Tibial nerve (tissue), 4 donors: ENCODE measurements around the gene FGF10. TPM values are rescaled to one million over a fixed set of nuclear protein-coding genes. Genes with fewer than 3 reads are reported as not detected.

Experiments used
- DNase-seq, 2 donors: peaks; one replicate each; pipeline ENCODE4 v3.0.0-alpha.2; 2019; ENCODE audit warnings: low spot score in 2 of 2
- H3K27ac ChIP-seq, 4 donors: fragments of 200-600 bp; sonication (generic) in 3 of 4; one replicate each; pipeline ENCODE4 v1.5.1; 2017 to 2019; ENCODE audit warnings: mild to moderate bottlenecking in 1 of 4
- H3K27me3 ChIP-seq, 2 donors: fragments of 200-600 bp; sonication (generic) in 1 of 2; one replicate each; pipeline versions ENCODE4 v1.5.1 to v1.6.0; 2017 to 2019
- H3K36me3 ChIP-seq, 3 donors: fragments of 200-600 bp; sonication (generic); one replicate each; pipeline ENCODE4 v1.5.1; 2018 to 2019
- H3K4me1 ChIP-seq, 4 donors: fragments of 200-600 bp; sonication (generic) in 3 of 4; one replicate each; pipeline ENCODE4 v1.5.1; 2017 to 2019
- H3K4me3 ChIP-seq, 4 donors: fragments of 200-600 bp; sonication (generic) in 3 of 4; one replicate each; pipeline ENCODE4 v1.5.1; 2017 to 2019; ENCODE audit warnings: mild to moderate bottlenecking in 1 of 4, moderate library complexity in 1 of 4
- H3K9me3 ChIP-seq, 4 donors: fragments of 200-600 bp; sonication (generic) in 3 of 4; one replicate each; pipeline ENCODE4 v1.5.1; 2017 to 2019
- EP300 ChIP-seq, 2 donors: sonication (generic); formaldehyde crosslinking; IDR thresholded peaks; one replicate each; pipeline ENCODE4 v1.6.1; 2017; ENCODE audit warnings: antibody characterized with exemption in 2 of 2, mild to moderate bottlenecking in 1 of 2
- POLR2A ChIP-seq, 2 donors: fragments of 450-650 bp; IDR thresholded peaks; one replicate each; pipeline ENCODE4 v1.6.1; 2017; ENCODE audit warnings: antibody characterized with exemption in 2 of 2, mild to moderate bottlenecking in 2 of 2, moderate library complexity in 2 of 2
- WGBS, 2 donors: methylation state at CpG; one replicate each; pipeline ENCODE4 v1.1.5; 2018; 5-methylcytosine and 5-hydroxymethylcytosine counted together
- total RNA-seq, 4 donors: library from RNA; depleted of rRNA; stranded (reverse); fragments of >200 nt; gene quantifications; one replicate each; pipeline ENCODE4 v1.1.0, GENCODE V29; 2016
- TF ChIP-seq, protein P1 (sequence below), 5 experiments: fragments of 200-600 bp in 3 of 5; fragments of 450-650 bp in 2 of 5; sonication (generic) in 3 of 5; IDR thresholded peaks; one replicate each; pipeline ENCODE4 v1.5.1; 2016 to 2019; ENCODE audit warnings: antibody characterized with exemption in 5 of 5, mild to moderate bottlenecking in 3 of 5, moderate library complexity in 2 of 5

The FGF10 gene
- total RNA-seq, 4 donors from 2014 or later, result 9.2 to 16.0 (median 12.9) TPM

DNA sequence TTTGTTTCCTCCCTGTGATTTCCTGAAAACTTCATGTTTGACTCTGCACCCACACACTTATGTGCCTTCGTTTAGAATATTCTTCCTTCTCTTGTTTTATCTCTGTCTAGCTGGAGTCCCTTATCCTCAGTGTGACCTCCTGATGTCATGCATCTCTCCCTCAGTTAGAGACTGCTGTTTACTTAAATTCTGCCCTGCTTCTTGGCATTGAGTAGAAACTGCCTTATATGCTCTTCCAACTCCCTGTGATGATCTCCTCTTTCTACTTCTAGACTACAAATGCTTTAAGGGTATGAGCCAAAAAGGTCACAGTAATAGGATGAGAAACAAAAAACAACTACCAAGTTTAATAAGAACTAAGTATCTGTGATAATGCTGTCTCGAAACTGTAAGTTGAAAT is 12.2 kb downstream of the FGF10 start:
- no peak for DNase-seq
- no peak overlapping the region for H3K27ac ChIP-seq
- H3K4me3 ChIP-seq, result no peak overlapping the region
- no peaks in the 10 kb centered on the region for H3K9me3 ChIP-seq
- no peaks in the 10 kb centered on the region for H3K4me1 ChIP-seq
- no peaks in the 10 kb centered on the region for H3K27me3 ChIP-seq
- 53 to 60% methylated on average over 2 of the region's 2 CpGs for WGBS, 2 donors
- H3K36me3 ChIP-seq, result no peaks in the 10 kb centered on the region
- TF ChIP-seq EP300 (IDR thresholded peaks at IDR 0.05) (no peak), POLR2A (IDR thresholded peaks at IDR 0.05) (no peak)
- TF ChIP-seq, protein P1, sequence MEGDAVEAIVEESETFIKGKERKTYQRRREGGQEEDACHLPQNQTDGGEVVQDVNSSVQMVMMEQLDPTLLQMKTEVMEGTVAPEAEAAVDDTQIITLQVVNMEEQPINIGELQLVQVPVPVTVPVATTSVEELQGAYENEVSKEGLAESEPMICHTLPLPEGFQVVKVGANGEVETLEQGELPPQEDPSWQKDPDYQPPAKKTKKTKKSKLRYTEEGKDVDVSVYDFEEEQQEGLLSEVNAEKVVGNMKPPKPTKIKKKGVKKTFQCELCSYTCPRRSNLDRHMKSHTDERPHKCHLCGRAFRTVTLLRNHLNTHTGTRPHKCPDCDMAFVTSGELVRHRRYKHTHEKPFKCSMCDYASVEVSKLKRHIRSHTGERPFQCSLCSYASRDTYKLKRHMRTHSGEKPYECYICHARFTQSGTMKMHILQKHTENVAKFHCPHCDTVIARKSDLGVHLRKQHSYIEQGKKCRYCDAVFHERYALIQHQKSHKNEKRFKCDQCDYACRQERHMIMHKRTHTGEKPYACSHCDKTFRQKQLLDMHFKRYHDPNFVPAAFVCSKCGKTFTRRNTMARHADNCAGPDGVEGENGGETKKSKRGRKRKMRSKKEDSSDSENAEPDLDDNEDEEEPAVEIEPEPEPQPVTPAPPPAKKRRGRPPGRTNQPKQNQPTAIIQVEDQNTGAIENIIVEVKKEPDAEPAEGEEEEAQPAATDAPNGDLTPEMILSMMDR (IDR thresholded peaks at IDR 0.05), result no peak

DNA sequence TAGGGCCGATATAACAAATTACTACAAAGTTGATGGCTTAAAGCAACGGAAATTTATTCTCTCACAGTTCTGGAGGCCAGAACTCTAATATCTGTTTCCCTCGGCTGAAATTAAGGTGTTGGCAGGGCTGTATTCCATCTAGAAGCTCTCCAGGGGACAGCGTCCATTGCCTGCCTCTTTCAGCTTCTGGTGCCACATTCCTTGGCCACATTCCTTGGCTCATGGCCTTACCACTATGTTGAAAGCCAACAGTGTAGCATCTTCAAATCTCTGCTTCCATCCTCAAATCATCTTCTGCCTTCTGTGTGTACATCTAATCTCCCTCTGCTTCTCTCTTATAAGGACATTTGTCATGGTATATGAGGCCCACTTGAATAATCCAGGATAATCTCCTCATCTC is 17.2 kb downstream of the FGF10 start:
- Histone ChIP-seq H3K9me3 (no peaks in the 10 kb centered on the region), H3K27ac (no peak overlapping the region), H3K4me1 (no peaks in the 10 kb centered on the region), H3K36me3 (no peaks in the 10 kb centered on the region), H3K4me3 (no peak overlapping the region), H3K27me3 (no peaks in the 10 kb centered on the region)
- no peak for DNase-seq
- TF ChIP-seq EP300 (IDR thresholded peaks at IDR 0.05) (no peak), POLR2A (IDR thresholded peaks at IDR 0.05) (no peak)
- TF ChIP-seq, protein P1 (IDR thresholded peaks at IDR 0.05), result no peak
- 77% methylated on average over 4 of the region's 4 CpGs for WGBS, 2 donors

DNA sequence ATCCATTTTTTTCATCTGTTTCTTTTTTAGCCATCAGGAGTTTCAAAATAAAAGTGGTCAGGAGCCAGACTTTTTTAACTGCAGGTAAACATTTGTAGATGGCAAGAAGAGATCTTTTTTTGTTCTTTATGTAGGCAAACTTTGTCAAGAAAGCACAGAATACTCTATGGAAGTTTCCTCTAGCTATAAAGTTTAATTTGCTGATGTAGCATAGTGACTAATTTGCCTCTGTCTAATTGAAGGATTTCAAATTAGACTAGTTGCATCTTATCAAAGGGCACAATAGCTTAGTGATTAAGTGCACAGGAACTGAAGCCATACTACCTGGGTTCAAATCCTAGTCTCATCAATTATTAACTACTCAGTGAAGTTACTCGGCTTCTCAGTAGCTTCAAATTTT is 22.0 kb downstream of the FGF10 start:
- TF ChIP-seq POLR2A (IDR thresholded peaks at IDR 0.05) (no peak), EP300 (IDR thresholded peaks at IDR 0.05) (no peak)
- TF ChIP-seq, protein P1 (IDR thresholded peaks at IDR 0.05), result no peak
- Histone ChIP-seq H3K4me3 (no peak overlapping the region), H3K27ac (no peak overlapping the region), H3K36me3 (no peaks in the 10 kb centered on the region), H3K4me1 (no peaks in the 10 kb centered on the region), H3K9me3 (no peaks in the 10 kb centered on the region), H3K27me3 (no peaks in the 10 kb centered on the region)
- DNase-seq, result no peak
- 73 to 77% methylated on average over 1 of the region's 1 CpG for WGBS, 2 donors

DNA sequence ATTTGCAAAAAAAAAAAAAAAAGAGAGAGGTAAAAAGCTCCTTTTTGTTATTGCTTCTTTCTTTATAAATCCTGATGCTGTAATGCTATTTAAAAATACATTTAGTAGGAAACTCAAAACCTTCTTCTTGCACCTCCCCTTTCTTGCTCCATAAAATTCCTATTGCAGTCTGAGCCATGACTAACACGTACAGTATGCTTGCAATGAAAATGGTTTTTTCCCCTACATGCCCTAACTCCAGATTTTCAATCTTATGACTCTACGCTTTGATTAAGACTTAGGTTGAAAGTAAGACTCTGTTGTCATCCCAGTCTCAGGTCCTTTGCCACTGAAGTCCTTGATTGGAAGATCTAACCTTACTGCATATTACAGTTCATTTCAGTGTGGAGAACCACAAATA is 23.9 kb downstream of the FGF10 start:
- H3K4me3 ChIP-seq, result no peak overlapping the region
- no peak overlapping the region for H3K27ac ChIP-seq
- DNase-seq, result no peak
- H3K9me3 ChIP-seq, result no peaks in the 10 kb centered on the region
- no peaks in the 10 kb centered on the region for H3K27me3 ChIP-seq
- no peaks in the 10 kb centered on the region for H3K36me3 ChIP-seq
- no peaks in the 10 kb centered on the region for H3K4me1 ChIP-seq
- TF ChIP-seq, protein P1 (IDR thresholded peaks at IDR 0.05), result no peak
- TF ChIP-seq EP300 (IDR thresholded peaks at IDR 0.05), result no peak
- TF ChIP-seq POLR2A (IDR thresholded peaks at IDR 0.05), result no peak
- 43 to 47% methylated on average over 2 of the region's 2 CpGs for WGBS, 2 donors

DNA sequence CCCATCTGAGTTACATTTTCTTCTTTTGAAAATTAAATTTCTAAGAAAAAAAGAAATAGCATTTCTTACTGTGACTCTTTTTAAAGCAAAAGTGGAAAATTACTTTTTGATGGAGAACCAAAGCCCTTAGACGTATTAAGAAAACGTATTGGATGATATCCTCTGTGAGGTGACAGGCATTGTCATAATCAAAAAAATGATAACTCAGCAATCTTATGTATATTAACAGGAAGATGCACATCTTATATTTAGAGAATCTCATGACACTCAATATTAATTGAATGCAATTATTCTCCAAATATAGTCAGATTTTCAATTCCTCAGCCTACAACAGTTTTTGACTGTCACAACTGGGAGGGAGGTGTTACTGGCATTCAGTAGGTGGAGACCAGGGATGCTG is 25.1 kb downstream of the FGF10 start:
- Histone ChIP-seq H3K27me3 (no peaks in the 10 kb centered on the region), H3K9me3 (no peaks in the 10 kb centered on the region), H3K4me3 (no peak overlapping the region), H3K27ac (no peak overlapping the region), H3K4me1 (no peaks in the 10 kb centered on the region), H3K36me3 (no peaks in the 10 kb centered on the region)
- 93 to 96% methylated on average over 2 of the region's 2 CpGs for WGBS, 2 donors
- DNase-seq, result no peak
- TF ChIP-seq EP300 (IDR thresholded peaks at IDR 0.05) (no peak), POLR2A (IDR thresholded peaks at IDR 0.05) (no peak)
- TF ChIP-seq, protein P1 (IDR thresholded peaks at IDR 0.05), result no peak
